ENCODE results near the gene N4BP2L2. TPM values are rescaled to one million over a fixed set of nuclear protein-coding genes. Genes with fewer than 3 reads are reported as not detected.
A peak's percentile ranks its signal among the peaks of the same experiment; 100 is the strongest.

N4BP2L2 gene
- total and polyA plus RNA-seq, 2 of the 13 experiments (the other 11 are each of a cell fraction or from before 2014, with no cell fraction given): 58.9 to 81.2 TPM

DNA sequence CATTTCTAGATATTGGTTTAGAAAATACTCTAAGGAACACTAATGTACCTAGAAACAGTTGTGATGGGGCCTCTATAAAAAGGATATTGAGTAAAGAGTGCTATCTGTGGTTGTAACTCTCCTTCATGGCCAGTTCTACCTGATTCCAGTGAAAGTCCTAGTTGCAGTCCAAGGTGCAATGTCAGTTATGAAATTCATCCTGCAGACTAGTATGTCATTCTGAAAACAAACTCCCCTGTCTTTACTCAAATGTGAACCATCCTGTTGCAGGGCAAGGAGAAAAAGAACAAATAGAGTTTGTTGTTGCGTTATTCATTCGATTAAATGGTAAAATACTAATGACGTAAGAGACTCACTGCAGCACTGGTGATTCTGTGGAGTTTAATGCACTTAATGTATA lies 92.4 kb downstream of the N4BP2L2 start (continued):
- TF ChIP-seq, protein P1, sequence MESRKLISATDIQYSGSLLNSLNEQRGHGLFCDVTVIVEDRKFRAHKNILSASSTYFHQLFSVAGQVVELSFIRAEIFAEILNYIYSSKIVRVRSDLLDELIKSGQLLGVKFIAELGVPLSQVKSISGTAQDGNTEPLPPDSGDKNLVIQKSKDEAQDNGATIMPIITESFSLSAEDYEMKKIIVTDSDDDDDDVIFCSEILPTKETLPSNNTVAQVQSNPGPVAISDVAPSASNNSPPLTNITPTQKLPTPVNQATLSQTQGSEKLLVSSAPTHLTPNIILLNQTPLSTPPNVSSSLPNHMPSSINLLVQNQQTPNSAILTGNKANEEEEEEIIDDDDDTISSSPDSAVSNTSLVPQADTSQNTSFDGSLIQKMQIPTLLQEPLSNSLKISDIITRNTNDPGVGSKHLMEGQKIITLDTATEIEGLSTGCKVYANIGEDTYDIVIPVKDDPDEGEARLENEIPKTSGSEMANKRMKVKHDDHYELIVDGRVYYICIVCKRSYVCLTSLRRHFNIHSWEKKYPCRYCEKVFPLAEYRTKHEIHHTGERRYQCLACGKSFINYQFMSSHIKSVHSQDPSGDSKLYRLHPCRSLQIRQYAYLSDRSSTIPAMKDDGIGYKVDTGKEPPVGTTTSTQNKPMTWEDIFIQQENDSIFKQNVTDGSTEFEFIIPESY (CRISPR knock-in tag; IDR thresholded peaks at IDR 0.05): no peak
- no peak for TF ChIP-seq ZKSCAN1 (IDR thresholded peaks at IDR 0.05; ENCODE audit: low read length)
- no peak for TF ChIP-seq ZSCAN29 (CRISPR knock-in tag; conservative IDR thresholded peaks at IDR 0.05)
- no peak for TF ChIP-seq ZNF460 (CRISPR knock-in tag; IDR thresholded peaks at IDR 0.05; ENCODE audit: borderline replicate concordance)
- no peak for TF ChIP-seq ZNF749 (CRISPR knock-in tag; IDR thresholded peaks at IDR 0.05; ENCODE audit: borderline replicate concordance)
- TF ChIP-seq CREB1 (IDR thresholded peaks at IDR 0.05): peak; percentile 83
- TF ChIP-seq CREB1 (CRISPR knock-in tag; IDR thresholded peaks at IDR 0.05): peak; percentile 78
- TF ChIP-seq POLR2AphosphoS2 (IDR thresholded peaks at IDR 0.05; ENCODE audit: low read depth, low read length): no peak
- TF ChIP-seq ZMYM3 (CRISPR knock-in tag; IDR thresholded peaks at IDR 0.05): no peak
- TF ChIP-seq MXD4 (CRISPR knock-in tag; IDR thresholded peaks at IDR 0.05): no peak
- TF ChIP-seq ZNF232 (CRISPR knock-in tag; IDR thresholded peaks at IDR 0.05; ENCODE audit: borderline replicate concordance): no peak
- TF ChIP-seq PCBP1 (IDR thresholded peaks at IDR 0.05; ENCODE audit: borderline replicate concordance, low read depth, low read length): no peak
- no peak for TF ChIP-seq ZFX (CRISPR knock-in tag; IDR thresholded peaks at IDR 0.05; ENCODE audit: low read depth)
- TF ChIP-seq CCDC6 (CRISPR knock-in tag; IDR thresholded peaks at IDR 0.05): no peak
- no peak for TF ChIP-seq ZFP41 (CRISPR knock-in tag; IDR thresholded peaks at IDR 0.05; ENCODE audit: borderline replicate concordance)
- no peak for TF ChIP-seq ZNF891 (CRISPR knock-in tag; IDR thresholded peaks at IDR 0.05)
- TF ChIP-seq PHF20 (CRISPR knock-in tag; IDR thresholded peaks at IDR 0.05): no peak
- TF ChIP-seq AHR (CRISPR knock-in tag; IDR thresholded peaks at IDR 0.05): no peak
- no peak for TF ChIP-seq ZNF616 (CRISPR knock-in tag; IDR thresholded peaks at IDR 0.05; ENCODE audit: low read depth)
- no peak for TF ChIP-seq NFRKB (IDR thresholded peaks at IDR 0.05)
- peak; percentile 59 for TF ChIP-seq FOXA3 (CRISPR knock-in tag; IDR thresholded peaks at IDR 0.05)
- peak; percentile 72; the same call in 1 of the 2 replicates for TF ChIP-seq TGIF2 (CRISPR knock-in tag; IDR thresholded peaks at IDR 0.05)
- TF ChIP-seq ERF (CRISPR knock-in tag; IDR thresholded peaks at IDR 0.05): no peak
- no peak for TF ChIP-seq GZF1 (CRISPR knock-in tag; IDR thresholded peaks at IDR 0.05)
- peak; percentile 67 for TF ChIP-seq TEAD3 (CRISPR knock-in tag; optimal IDR thresholded peaks at IDR 0.05; ENCODE audit: borderline replicate concordance)
- TF ChIP-seq BATF2 (CRISPR knock-in tag; IDR thresholded peaks at IDR 0.05): no peak
- no peak for TF ChIP-seq ZNF234 (CRISPR knock-in tag; conservative IDR thresholded peaks at IDR 0.05)
- TF ChIP-seq AKNA (CRISPR knock-in tag; IDR thresholded peaks at IDR 0.05; ENCODE audit: borderline replicate concordance): no peak
